AG09309 (cell line): ENCODE measurements around the gene CISD3.

Experiments
- DNase-seq: peaks from one replicate; pipeline ENCODE4 v3.0.0-alpha.2; 2010; ENCODE audit warnings: low read depth
- H3K4me3 ChIP-seq: 2 replicates; pipeline ENCODE4 v1.5.1; 2011; ENCODE audit warnings: mild to moderate bottlenecking, low read depth, low read length, moderate library complexity; ENCODE audit not compliant: control insufficient read depth
- CTCF ChIP-seq: IDR thresholded peaks from 2 replicates; pipeline ENCODE4 v1.5.1; 2011; ENCODE audit warnings: mild to moderate bottlenecking, low read depth, low read length, inconsistent platforms; ENCODE audit not compliant: insufficient read depth, control insufficient read depth; ENCODE audit errors: missing control alignments

Gene CISD3

GRCh38 chr17:38733282-38733981 lies 3.3 kb downstream of the CISD3 start:
- no peak overlapping the region for H3K4me3 ChIP-seq
- TF ChIP-seq CTCF = no peak
- DNase-seq = no peak

- no peak overlapping the region for H3K4me3 ChIP-seq
- peak; percentile 14 for TF ChIP-seq CTCF
- DNase-seq = no peak
These were observed 4.1 kb downstream of the CISD3 start for GRCh38 chr17:38733982-38734973.

GRCh38 chr17:38735161-38735997 lies 5.2 kb downstream of the CISD3 start:
- H3K4me3 ChIP-seq = no peak overlapping the region
- no peak for DNase-seq
- peak; percentile 92 for TF ChIP-seq CTCF

GRCh38 chr17:38738007-38738662 lies 8.0 kb downstream of the CISD3 start:
- TF ChIP-seq CTCF = no peak
- no peak for DNase-seq
- no peak overlapping the region for H3K4me3 ChIP-seq

- no peak for TF ChIP-seq CTCF
- DNase-seq = no peak
- H3K4me3 ChIP-seq = no peak overlapping the region
These were observed 8.5 kb downstream of the CISD3 start for GRCh38 chr17:38738686-38739085.

GRCh38 chr17:38739305-38739704 lies 9.2 kb downstream of the CISD3 start:
- no peak for TF ChIP-seq CTCF
- H3K4me3 ChIP-seq = no peak overlapping the region
- no peak for DNase-seq
